Fibroblast of the aortic adventitia (primary cell): ENCODE measurements around the gene LMO3. TPM values are rescaled to one million over a fixed set of nuclear protein-coding genes. Genes with fewer than 3 reads are reported as not detected.

ENCODE experiments used
- DNase-seq: peaks from one replicate; pipeline ENCODE4 v3.0.0-alpha.2; 2010; ENCODE audit warnings: low read depth
- H3K4me3 ChIP-seq: 2 replicates; pipeline ENCODE4 v1.5.1; 2011; ENCODE audit warnings: low read depth, mild to moderate bottlenecking, control low read depth, low read length, moderate library complexity
- total RNA-seq: library from RNA; depleted of rRNA; stranded (reverse); fragments of >200 nt; gene quantifications from 2 replicates; pipeline ENCODE4 v1.2.3, GENCODE V29; 2012; ENCODE audit warnings: low replicate concordance
- TF ChIP-seq, protein P1 (sequence below): IDR thresholded peaks from 2 replicates; pipeline ENCODE4 v1.5.1; 2011; ENCODE audit warnings: mild to moderate bottlenecking, low read length, control low read depth, inconsistent platforms; ENCODE audit not compliant: insufficient read depth

Gene LMO3
- total RNA-seq, 1 donor: 3.6 TPM

DNA sequence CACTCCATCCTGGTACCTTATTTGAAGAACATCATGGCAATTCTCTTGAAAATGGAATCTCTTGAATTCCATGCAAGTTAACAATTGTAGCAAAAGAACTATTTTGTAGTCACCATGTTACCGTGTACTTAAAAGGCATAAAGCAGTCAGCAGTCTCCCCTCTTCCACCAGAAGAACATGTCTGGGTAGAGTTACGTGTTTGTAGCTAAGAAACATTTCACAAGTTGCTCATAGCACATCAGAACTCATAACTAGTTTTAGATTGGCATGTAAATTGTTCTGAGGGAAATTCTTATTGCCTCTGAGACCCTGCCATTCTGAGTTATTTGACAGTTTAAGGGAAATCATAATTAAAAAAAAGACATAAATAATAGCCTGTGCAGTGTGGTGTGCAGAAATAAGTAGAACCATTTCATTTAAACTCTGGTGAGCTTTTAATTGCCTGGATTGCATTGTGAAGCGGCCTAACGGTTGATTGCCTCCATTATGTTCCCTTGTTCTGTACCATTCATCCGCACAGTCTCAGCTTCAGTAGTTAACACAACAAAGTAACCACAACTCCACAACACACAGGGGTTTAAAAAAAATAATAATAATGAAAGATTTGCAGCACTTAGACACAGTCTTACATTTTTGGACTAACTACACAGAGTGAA is 2.6 kb downstream of the LMO3 start:
- no peak for DNase-seq
- no peak overlapping the region for H3K4me3 ChIP-seq
- TF ChIP-seq, protein P1, sequence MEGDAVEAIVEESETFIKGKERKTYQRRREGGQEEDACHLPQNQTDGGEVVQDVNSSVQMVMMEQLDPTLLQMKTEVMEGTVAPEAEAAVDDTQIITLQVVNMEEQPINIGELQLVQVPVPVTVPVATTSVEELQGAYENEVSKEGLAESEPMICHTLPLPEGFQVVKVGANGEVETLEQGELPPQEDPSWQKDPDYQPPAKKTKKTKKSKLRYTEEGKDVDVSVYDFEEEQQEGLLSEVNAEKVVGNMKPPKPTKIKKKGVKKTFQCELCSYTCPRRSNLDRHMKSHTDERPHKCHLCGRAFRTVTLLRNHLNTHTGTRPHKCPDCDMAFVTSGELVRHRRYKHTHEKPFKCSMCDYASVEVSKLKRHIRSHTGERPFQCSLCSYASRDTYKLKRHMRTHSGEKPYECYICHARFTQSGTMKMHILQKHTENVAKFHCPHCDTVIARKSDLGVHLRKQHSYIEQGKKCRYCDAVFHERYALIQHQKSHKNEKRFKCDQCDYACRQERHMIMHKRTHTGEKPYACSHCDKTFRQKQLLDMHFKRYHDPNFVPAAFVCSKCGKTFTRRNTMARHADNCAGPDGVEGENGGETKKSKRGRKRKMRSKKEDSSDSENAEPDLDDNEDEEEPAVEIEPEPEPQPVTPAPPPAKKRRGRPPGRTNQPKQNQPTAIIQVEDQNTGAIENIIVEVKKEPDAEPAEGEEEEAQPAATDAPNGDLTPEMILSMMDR: no peak

DNA sequence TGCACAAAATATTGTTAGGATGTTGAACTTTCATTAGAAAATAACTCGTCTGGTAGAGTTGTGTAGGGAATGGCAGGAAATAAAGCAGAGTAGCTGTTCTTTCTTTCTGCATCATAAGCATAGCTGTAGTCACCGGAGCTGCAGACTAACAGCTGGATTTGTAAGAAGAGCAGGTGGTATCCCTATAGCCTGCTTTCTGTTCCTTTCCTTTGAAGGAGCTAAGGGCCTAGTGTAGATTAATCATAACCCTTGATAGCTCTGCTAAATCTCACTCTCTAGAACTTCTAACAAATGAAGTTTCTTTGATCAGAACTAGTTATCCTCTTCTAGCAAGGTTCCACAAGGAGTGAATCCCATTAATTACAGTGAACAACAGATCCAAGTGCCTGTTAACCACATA is 3.5 kb downstream of the LMO3 start:
- DNase-seq: no peak
- TF ChIP-seq, protein P1: no peak
- no peak overlapping the region for H3K4me3 ChIP-seq

DNA sequence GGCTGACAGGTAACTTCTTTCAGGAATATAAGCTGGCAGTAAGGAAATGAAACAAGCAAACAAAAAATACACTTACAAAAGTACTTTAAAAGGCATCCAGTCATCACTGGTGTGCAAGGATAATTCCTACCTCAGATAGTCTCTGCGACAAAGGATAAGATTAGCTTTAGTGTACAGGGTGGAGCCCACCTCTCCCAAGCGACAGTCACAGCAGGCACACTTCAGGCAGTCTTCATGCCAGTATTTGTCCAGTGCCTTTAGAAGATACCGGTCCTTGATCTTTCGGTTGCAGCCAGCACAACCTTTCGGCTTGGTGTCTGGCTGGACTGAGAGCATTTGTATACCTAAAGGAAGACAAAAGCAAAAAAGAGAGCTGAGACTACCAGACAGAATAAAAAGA is 5.4 kb downstream of the LMO3 start:
- TF ChIP-seq, protein P1: no peak
- no peak for DNase-seq
- H3K4me3 ChIP-seq: no peak overlapping the region

DNA sequence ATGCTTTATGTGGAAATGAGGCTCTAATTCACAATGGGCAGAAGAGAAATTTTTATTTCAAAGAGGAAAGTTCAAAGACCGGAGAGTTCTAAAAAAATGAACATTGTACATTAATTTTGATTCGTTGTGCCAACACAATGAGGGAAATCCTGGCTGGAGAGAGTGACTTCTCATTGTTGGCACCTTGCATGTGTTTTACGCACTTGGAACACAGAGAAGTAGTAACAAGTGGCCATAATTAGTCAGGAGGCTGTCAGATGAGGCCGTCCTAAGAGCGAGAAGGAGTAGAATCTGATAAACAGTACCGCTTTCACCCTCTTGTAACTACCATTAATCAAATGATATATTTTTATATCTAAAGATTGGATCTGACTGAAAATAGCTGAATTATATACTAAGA is 6.9 kb downstream of the LMO3 start:
- DNase-seq: no peak
- H3K4me3 ChIP-seq: no peak overlapping the region
- TF ChIP-seq, protein P1: no peak

DNA sequence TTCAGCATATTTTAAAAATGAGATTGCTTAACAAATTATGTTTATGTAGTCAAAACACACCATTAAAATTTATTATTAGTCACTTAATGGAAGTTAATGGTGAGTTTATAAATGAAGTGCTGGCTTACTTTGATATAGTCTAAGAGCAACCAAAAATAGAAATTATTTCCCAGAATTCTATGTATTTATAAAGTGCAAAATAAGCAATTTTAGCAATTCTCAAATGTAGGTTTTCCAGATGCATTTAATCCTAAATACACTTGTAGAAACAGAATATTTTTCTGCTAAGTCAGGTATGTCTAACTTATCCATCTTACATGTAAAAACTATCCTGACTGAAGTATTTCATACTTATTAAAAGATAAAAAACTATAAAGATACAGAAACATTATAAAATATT is 11.2 kb downstream of the LMO3 start:
- DNase-seq: no peak
- no peak overlapping the region for H3K4me3 ChIP-seq
- TF ChIP-seq, protein P1: no peak

DNA sequence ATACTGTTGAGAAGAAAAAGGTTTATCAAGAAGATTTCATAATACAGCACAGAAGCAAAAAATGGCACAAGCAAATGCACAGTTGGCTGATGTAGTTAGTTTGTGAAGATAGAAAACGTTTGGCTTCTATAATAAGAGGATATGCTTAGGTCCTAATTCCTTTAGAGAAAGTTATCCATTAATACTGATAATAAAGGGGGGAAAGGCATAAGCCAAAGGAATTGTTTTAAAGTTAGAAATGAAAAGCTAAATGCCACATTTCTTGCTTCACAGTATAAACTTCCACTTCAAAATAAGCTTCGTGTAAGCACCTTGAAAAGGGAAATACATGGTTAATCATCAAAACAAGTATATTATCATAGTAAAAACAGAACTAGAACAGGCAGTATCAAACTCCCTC is 12.4 kb downstream of the LMO3 start:
- no peak for DNase-seq
- no peak overlapping the region for H3K4me3 ChIP-seq
- TF ChIP-seq, protein P1: no peak

DNA sequence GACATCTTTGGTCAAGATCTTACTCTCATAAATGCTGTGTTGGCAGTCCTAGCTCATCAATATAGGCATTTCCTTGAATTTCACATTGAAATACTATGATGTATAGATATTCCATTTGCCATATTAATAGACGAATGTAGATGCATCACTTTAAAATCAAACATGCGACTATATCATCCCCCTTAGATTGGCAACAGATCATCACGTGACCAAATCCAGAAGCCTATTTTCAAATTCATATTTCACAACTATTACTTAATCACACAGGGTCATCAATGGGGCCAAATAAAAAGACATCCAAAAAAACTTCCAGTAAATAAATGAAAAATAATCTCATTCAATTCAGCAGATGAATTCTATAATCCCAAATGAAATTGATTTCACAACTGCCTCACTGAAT is 15.3 kb downstream of the LMO3 start:
- no peak overlapping the region for H3K4me3 ChIP-seq
- TF ChIP-seq, protein P1: no peak
- no peak for DNase-seq
